ENCODE results near the gene TMEM263. TPM values are rescaled to one million over a fixed set of nuclear protein-coding genes. Genes with fewer than 3 reads are reported as not detected.
"Not testable (repeated sequence)": the region's sequence is repeated elsewhere in the genome, so short reads cannot be mapped to it uniquely, and the experiment has no call there.

Gene TMEM263
- polyA plus RNA-seq, 1 donor from 2014 or later, result 27.1 TPM

DNA sequence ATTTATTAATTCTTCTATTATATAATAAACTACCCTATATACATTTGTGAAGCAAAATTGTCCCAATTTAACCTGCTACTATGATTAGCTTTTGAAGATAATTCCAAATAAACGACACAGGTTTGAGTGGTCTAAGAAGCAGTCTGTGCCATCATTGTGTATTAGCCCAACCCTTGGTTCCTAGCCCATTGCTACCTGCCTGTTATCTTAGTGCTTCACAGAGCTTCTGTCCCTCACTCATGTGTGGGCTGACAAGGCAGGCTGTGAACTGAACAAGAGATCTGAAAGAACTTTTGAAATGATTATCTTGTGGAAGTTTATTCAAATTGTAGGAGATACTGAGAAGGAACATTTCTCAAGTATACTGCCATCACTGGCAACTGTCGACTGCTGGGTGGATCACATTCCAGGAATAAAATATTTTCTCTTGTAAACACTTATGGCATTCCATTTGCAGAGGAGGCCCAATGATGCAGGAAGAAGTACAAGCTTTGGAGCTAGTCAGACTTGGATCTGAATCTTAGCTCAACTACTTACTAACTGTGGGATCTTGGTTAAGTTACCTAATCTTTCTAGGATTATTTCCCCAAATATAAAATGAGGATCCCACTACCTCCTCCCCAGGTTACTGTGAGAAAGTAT lies 39.0 kb downstream of the TMEM263 start:
- Histone ChIP-seq H3K79me2 (replicated peaks; ENCODE audit: insufficient read depth, low read length) (no peaks in the 10 kb centered on the region), H3K27ac (ENCODE audit: low read length) (no peak overlapping the region), H3K9me2 (ENCODE audit: insufficient read depth, low read length) (no peaks in the 10 kb centered on the region), H3K36me3 (ENCODE audit: insufficient read depth, low read length) (no peaks in the 10 kb centered on the region), H3K9ac (ENCODE audit: low read length) (no peak overlapping the region), H2AFZ (ENCODE audit: low read depth, low read length) (no peak overlapping the region), H3K27me3 (ENCODE audit: insufficient read depth, low read depth, low read length) (no peaks in the 10 kb centered on the region), H3K9me3 (ENCODE audit: low read length) (no peaks in the 10 kb centered on the region), H3F3A (ENCODE audit: insufficient read depth, low read length, poor library complexity, severe bottlenecking) (no peaks in the 10 kb centered on the region), H3K4me2 (ENCODE audit: low read length) (no peak overlapping the region), H4K20me1 (ENCODE audit: insufficient read depth) (no peaks in the 10 kb centered on the region), H3K4me3 (ENCODE audit: low read length) (no peak overlapping the region)
- TF ChIP-seq CTCF (IDR thresholded peaks at IDR 0.05; ENCODE audit: poor library complexity, severe bottlenecking) (no peak), SMC3 (conservative IDR thresholded peaks at IDR 0.05; ENCODE audit: poor library complexity) (no peak), MXI1 (conservative IDR thresholded peaks at IDR 0.05; ENCODE audit: poor library complexity, severe bottlenecking) (no peak), EP300 (conservative IDR thresholded peaks at IDR 0.05; ENCODE audit: poor library complexity, severe bottlenecking) (no peak)

DNA sequence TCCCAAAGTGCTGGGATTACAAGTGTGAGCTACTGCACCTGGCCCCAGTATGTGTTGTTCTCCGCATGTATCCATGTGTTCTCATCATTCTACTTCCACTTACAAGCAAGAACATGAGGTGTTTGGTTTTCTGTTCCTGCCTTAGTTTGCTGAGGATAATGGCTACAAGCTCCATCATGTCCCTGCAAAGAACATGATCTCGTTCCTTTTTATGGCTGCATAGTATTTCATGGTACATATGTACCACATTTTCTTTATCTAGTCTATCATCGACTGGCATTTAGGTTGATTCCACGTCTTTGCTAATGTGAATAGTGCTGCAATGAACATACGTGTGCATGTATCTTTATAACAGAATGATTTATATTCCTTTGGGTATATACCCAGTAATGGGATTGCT lies 40.4 kb downstream of the TMEM263 start:
- not testable (repeated sequence) for H4K20me1 ChIP-seq (ENCODE audit: insufficient read depth); H2AFZ ChIP-seq (ENCODE audit: low read depth, low read length); H3K9me3 ChIP-seq (ENCODE audit: low read length); H3K27me3 ChIP-seq (ENCODE audit: insufficient read depth, low read depth, low read length); H3F3A ChIP-seq (ENCODE audit: insufficient read depth, low read length, poor library complexity, severe bottlenecking); H3K4me3 ChIP-seq (ENCODE audit: low read length); H3K4me2 ChIP-seq (ENCODE audit: low read length); H3K36me3 ChIP-seq (ENCODE audit: insufficient read depth, low read length); H3K27ac ChIP-seq (ENCODE audit: low read length); H3K9me2 ChIP-seq (ENCODE audit: insufficient read depth, low read length); H3K79me2 ChIP-seq (replicated peaks; ENCODE audit: insufficient read depth, low read length); H3K9ac ChIP-seq (ENCODE audit: low read length)

DNA sequence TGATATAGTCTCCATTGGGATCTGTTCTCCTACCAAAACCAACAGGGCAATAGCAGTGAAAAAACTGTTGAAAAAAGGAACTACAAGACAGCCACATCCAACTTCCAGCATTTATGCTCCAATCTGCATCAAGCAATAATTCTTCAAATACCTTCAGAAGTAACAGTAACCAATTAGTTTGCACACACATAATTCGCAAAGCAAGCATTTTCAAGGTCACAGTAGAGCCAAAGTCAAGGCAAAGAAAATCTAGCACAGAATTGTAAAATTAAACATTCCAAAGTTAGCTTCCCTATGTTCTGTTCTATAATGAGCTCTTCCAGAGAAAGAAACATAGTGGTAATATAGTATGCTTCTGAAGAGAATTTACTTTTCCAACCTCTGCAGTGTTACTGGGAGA lies 42.2 kb downstream of the TMEM263 start:
- no peaks in the 10 kb centered on the region for H3K9me3 ChIP-seq (ENCODE audit: low read length)
- H3K4me2 ChIP-seq (ENCODE audit: low read length), result no peak overlapping the region
- H2AFZ ChIP-seq (ENCODE audit: low read depth, low read length), result no peak overlapping the region
- H3K36me3 ChIP-seq (ENCODE audit: insufficient read depth, low read length), result no peaks in the 10 kb centered on the region
- no peaks in the 10 kb centered on the region for H3K27me3 ChIP-seq (ENCODE audit: insufficient read depth, low read depth, low read length)
- no peak overlapping the region for H3K4me3 ChIP-seq (ENCODE audit: low read length)
- H3K9ac ChIP-seq (ENCODE audit: low read length), result no peak overlapping the region
- no peaks in the 10 kb centered on the region for H3K79me2 ChIP-seq (replicated peaks; ENCODE audit: insufficient read depth, low read length)
- TF ChIP-seq RAD21 (conservative IDR thresholded peaks at IDR 0.05) (no peak), EZH2 (IDR thresholded peaks at IDR 0.05; ENCODE audit: borderline replicate concordance, insufficient read depth, low read length, poor library complexity, severe bottlenecking) (no peak), TAF1 (IDR thresholded peaks at IDR 0.05; ENCODE audit: low read depth) (no peak), SMC3 (conservative IDR thresholded peaks at IDR 0.05; ENCODE audit: poor library complexity) (no peak), MXI1 (conservative IDR thresholded peaks at IDR 0.05; ENCODE audit: poor library complexity, severe bottlenecking) (no peak), POLR2AphosphoS5 (IDR thresholded peaks at IDR 0.05) (no peak), EP300 (conservative IDR thresholded peaks at IDR 0.05; ENCODE audit: poor library complexity, severe bottlenecking) (no peak), CTCF (IDR thresholded peaks at IDR 0.05; ENCODE audit: poor library complexity, severe bottlenecking) (no peak)
- TF ChIP-seq, protein P1, sequence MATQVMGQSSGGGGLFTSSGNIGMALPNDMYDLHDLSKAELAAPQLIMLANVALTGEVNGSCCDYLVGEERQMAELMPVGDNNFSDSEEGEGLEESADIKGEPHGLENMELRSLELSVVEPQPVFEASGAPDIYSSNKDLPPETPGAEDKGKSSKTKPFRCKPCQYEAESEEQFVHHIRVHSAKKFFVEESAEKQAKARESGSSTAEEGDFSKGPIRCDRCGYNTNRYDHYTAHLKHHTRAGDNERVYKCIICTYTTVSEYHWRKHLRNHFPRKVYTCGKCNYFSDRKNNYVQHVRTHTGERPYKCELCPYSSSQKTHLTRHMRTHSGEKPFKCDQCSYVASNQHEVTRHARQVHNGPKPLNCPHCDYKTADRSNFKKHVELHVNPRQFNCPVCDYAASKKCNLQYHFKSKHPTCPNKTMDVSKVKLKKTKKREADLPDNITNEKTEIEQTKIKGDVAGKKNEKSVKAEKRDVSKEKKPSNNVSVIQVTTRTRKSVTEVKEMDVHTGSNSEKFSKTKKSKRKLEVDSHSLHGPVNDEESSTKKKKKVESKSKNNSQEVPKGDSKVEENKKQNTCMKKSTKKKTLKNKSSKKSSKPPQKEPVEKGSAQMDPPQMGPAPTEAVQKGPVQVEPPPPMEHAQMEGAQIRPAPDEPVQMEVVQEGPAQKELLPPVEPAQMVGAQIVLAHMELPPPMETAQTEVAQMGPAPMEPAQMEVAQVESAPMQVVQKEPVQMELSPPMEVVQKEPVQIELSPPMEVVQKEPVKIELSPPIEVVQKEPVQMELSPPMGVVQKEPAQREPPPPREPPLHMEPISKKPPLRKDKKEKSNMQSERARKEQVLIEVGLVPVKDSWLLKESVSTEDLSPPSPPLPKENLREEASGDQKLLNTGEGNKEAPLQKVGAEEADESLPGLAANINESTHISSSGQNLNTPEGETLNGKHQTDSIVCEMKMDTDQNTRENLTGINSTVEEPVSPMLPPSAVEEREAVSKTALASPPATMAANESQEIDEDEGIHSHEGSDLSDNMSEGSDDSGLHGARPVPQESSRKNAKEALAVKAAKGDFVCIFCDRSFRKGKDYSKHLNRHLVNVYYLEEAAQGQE (IDR thresholded peaks at IDR 0.05; ENCODE audit: borderline replicate concordance), result no peak
- no peak overlapping the region for H3K27ac ChIP-seq (ENCODE audit: low read length)
- H3F3A ChIP-seq (ENCODE audit: insufficient read depth, low read length, poor library complexity, severe bottlenecking), result no peaks in the 10 kb centered on the region
- H3K9me2 ChIP-seq (ENCODE audit: insufficient read depth, low read length), result no peaks in the 10 kb centered on the region
- H4K20me1 ChIP-seq (ENCODE audit: insufficient read depth), result no peaks in the 10 kb centered on the region
